ENCODE data around the gene FOLR2. TPM values are rescaled to one million over a fixed set of nuclear protein-coding genes. Genes with fewer than 3 reads are reported as not detected.

FOLR2 gene
- polyA plus RNA-seq, 1 donor (not counting 4 experiments of a cell fraction or from before 2014, with no cell fraction given): not detected

DNA sequence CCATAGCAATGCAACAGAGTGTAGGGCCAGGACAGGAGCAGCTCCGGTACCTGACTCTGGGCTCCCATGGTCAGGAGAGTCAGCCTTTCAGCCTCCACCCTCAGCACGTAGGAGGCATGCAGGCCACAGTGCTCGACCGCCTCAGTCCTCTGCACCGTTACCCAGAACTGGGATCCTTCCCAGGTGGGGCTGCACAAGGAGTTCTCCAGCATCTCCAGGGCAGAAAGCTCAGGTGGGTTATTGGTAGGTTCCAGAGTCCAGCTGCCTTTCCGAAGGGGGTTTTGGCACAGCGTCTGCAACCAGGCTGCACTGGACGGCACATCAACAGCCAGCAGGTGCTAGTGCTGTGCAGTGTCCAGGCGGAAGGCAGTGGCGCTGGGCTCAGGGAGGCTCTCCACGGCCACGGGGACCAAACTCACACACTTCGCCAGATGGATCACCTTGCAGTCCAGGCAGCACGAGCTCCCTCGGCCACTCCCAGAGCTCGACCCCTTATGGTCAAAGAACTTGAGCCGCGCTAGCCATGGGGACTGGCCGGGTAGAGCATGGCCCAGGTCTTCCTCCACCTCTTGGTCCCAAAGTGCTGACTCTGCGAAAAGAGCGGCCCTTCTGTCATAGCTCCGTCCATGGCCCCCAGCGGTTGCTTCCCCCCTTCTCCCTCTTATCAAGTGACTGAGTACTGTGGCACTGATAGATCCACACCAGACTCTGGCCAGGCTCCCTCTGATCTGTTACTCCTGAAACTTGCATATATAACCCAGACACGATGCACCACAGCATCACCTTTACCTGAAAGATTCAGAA, 34.3 kb downstream of the FOLR2 start:
- no peak overlapping the region for H2AFZ ChIP-seq (ENCODE audit: control insufficient read depth, low read length)
- no peaks in the 10 kb centered on the region for H4K20me1 ChIP-seq (ENCODE audit: control insufficient read depth, extremely low read depth, insufficient read depth, low read length)
- no peak for FAIRE-seq
- no peak overlapping the region for H3K9ac ChIP-seq (ENCODE audit: control insufficient read depth, extremely low read depth, insufficient read depth, low read length)
- TF ChIP-seq EZH2 (IDR thresholded peaks at IDR 0.05; ENCODE audit: low read length) (no peak), CTCF (optimal IDR thresholded peaks at IDR 0.05 in 1 of 3, IDR thresholded peaks at IDR 0.05 in 1 of 3, conservative IDR thresholded peaks at IDR 0.05 in 1 of 3; ENCODE audit: extremely low read depth in 1 of 3, insufficient read depth in 2 of 3, low read length in 3 of 3) (no peak)
- dilution Hi-C loops (cut with MboI; ENCODE audit: extremely low pct_ligation_motif_present, low sequenced_read_pairs): no loop called here
- H3K4me3 ChIP-seq (ENCODE audit: control insufficient read depth in 2 of 3, extremely low read depth in 1 of 3, insufficient read depth in 2 of 3, low read depth in 1 of 3, low read length in 3 of 3): no peak overlapping the region
- no peaks in the 10 kb centered on the region for H3K9me1 ChIP-seq (ENCODE audit: control insufficient read depth, extremely low read depth, insufficient read depth, low read length)
- H3K27ac ChIP-seq (ENCODE audit: control insufficient read depth, insufficient read depth, low read length): no peak overlapping the region
- no peaks in the 10 kb centered on the region for H3K9me3 ChIP-seq (ENCODE audit: control insufficient read depth, low read depth, low read length)
- H3K27me3 ChIP-seq (ENCODE audit: control insufficient read depth, extremely low read depth, insufficient read depth, low read length): peaks cover 30% of the 10 kb centered on the region
- no peak overlapping the region for H3K4me2 ChIP-seq (ENCODE audit: control insufficient read depth, extremely low read depth, insufficient read depth, low read depth, low read length)
- no peaks in the 10 kb centered on the region for H3K79me2 ChIP-seq (ENCODE audit: control insufficient read depth, insufficient read depth, low read length)
- no peaks in the 10 kb centered on the region for H3K36me3 ChIP-seq (ENCODE audit: control insufficient read depth in 2 of 2, extremely low read depth in 1 of 2, insufficient read depth in 2 of 2, low read length in 2 of 2)
- no peaks in the 10 kb centered on the region for H3K4me1 ChIP-seq (ENCODE audit: control insufficient read depth, extremely low read depth, insufficient read depth, low read length)
- no peak for DNase-seq (ENCODE audit: low read depth, low spot score)

- no peaks in the 10 kb centered on the region for H3K4me1 ChIP-seq (ENCODE audit: control insufficient read depth, extremely low read depth, insufficient read depth, low read length)
- H2AFZ ChIP-seq (ENCODE audit: control insufficient read depth, low read length): no peak overlapping the region
- no peaks in the 10 kb centered on the region for H3K9me3 ChIP-seq (ENCODE audit: control insufficient read depth, low read depth, low read length)
- H3K36me3 ChIP-seq (ENCODE audit: control insufficient read depth in 2 of 2, extremely low read depth in 1 of 2, insufficient read depth in 2 of 2, low read length in 2 of 2): no peaks in the 10 kb centered on the region
- dilution Hi-C loops (cut with MboI; ENCODE audit: extremely low pct_ligation_motif_present, low sequenced_read_pairs): no loop called here
- H3K4me2 ChIP-seq (ENCODE audit: control insufficient read depth, extremely low read depth, insufficient read depth, low read depth, low read length): no peak overlapping the region
- peaks cover 23% of the 10 kb centered on the region for H3K27me3 ChIP-seq (ENCODE audit: control insufficient read depth, extremely low read depth, insufficient read depth, low read length)
- no peak overlapping the region for H3K27ac ChIP-seq (ENCODE audit: control insufficient read depth, insufficient read depth, low read length)
- FAIRE-seq: no peak
- H4K20me1 ChIP-seq (ENCODE audit: control insufficient read depth, extremely low read depth, insufficient read depth, low read length): no peaks in the 10 kb centered on the region
- H3K9ac ChIP-seq (ENCODE audit: control insufficient read depth, extremely low read depth, insufficient read depth, low read length): no peak overlapping the region
- no peak overlapping the region for H3K4me3 ChIP-seq (ENCODE audit: control insufficient read depth in 2 of 3, extremely low read depth in 1 of 3, insufficient read depth in 2 of 3, low read depth in 1 of 3, low read length in 3 of 3)
- no peaks in the 10 kb centered on the region for H3K79me2 ChIP-seq (ENCODE audit: control insufficient read depth, insufficient read depth, low read length)
- DNase-seq (ENCODE audit: low read depth, low spot score): no peak
- TF ChIP-seq CTCF (optimal IDR thresholded peaks at IDR 0.05 in 1 of 3, IDR thresholded peaks at IDR 0.05 in 1 of 3, conservative IDR thresholded peaks at IDR 0.05 in 1 of 3; ENCODE audit: extremely low read depth in 1 of 3, insufficient read depth in 2 of 3, low read length in 3 of 3) (no peak), EZH2 (IDR thresholded peaks at IDR 0.05; ENCODE audit: low read length) (no peak)
- no peaks in the 10 kb centered on the region for H3K9me1 ChIP-seq (ENCODE audit: control insufficient read depth, extremely low read depth, insufficient read depth, low read length)
Observed at GRCh38 chr11:72251614-72252013, 35.0 kb downstream of the FOLR2 start.

Data from keratinocyte (primary cell).